Islet precursor cell (in vitro differentiated cells): ENCODE data around the gene ZNF239.
"Not testable (repeated sequence)": the region's sequence is repeated elsewhere in the genome, so short reads cannot be mapped to it uniquely, and the experiment has no call there.

Experiments
- DNase-seq: peaks from one replicate; pipeline ENCODE4 v3.0.0-alpha.2; 2018

ZNF239 gene

DNA sequence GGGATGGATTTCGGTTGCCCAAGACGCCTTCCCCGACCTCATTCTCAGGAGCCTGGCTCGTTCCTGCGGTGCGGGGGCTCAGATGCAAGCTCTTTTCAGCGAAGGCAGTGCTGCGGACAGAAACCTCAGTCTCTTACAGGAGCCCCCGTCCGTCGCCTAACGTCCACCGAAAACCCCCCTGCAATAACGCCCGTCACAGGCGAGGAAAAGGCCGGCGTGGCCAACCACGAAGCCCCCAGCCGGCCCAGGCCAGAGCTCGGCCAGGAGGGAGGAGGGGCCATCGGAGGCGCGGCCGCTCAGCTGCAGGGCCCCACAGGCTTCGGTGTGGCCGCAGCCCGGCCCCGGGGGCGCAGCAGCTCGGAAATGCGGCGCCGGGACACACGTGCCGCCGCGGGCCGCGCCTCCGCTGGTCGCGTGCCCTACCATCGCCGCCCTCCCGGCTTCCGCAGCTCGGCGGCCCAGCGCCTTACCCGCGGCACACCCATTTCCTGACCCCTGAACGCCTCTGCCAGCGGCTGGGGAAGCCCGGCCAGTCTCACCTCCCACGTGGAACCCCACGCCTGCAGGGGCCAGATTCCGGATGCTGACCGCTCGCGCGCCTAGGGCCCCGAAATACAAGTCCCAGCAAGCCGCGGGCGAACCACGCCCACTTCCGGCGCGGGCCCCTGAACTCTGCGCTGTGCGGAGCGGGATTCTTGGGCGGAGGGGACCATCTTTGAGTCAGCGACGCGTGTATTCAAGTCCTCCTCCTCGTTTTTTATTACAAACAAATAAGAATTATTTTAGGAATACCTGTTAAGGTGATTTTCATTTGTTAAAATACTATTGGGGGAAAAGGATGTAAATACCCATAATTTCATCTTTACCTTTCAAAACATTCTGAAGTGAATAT, at the start of gene ZNF239:
TSS of gene ZNF239 (minus strand) at position 616 of the 892 bp plus-strand sequence. CDS start 16,537 bp downstream, outside the sequence.
- DNase-seq: peak; percentile 88

DNA sequence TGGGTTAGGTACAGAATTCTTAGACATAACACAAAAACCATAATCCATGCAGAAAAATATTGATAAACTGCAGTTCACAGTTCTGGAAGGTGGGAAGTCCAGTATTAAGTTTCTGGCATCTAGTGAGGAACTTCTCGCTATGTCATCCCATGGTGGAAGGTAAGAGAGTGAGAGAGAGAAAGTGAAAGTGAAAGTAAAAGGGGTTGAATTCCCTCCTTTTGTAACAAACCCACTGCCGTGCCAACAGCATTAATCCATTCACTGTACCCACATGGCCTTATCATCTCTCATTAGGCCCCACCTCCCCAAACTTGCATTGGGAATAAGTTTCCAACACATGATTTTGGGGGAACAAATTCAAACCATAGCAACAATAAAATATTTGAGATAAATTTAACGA, 48.9 kb upstream of the ZNF239 start:
- no peak for DNase-seq

DNA sequence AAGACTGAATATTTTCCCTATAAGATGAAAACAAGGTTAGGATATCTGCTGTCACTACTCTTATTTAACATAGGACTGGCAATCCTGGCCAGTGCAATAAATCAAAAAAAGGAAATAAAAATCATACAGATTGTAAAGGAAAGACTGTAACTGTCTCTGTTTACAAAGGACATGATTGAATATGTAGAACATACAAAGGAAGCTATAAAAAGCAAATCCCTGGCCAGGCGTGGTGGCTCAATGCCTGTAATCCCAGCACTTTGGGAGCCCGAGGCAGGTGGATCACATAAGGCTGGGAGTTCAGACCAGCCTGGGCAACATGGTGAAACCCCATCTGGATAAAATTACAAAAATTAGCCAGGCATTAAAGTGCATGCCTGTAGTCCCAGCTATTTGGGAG, 47.6 kb upstream of the ZNF239 start:
- DNase-seq: no peak

DNA sequence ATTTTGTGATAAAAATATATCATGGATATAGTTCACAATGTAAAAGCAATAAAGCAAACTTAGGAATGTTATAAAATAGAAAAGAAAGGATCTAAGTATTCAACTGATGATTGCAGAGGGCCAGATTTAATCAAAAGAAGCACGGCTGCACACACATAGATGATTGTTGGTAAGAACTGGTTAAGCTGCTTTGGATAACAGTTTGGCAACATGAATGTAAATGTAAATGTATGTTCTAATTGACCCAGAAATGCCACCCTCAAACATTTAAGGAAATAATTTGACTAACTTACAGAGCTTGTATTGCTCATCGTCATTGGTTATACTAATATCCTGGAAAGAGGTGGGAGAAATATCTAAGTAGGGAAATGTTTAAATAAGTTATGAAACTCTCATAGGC, 45.0 kb upstream of the ZNF239 start:
- DNase-seq: no peak

DNA sequence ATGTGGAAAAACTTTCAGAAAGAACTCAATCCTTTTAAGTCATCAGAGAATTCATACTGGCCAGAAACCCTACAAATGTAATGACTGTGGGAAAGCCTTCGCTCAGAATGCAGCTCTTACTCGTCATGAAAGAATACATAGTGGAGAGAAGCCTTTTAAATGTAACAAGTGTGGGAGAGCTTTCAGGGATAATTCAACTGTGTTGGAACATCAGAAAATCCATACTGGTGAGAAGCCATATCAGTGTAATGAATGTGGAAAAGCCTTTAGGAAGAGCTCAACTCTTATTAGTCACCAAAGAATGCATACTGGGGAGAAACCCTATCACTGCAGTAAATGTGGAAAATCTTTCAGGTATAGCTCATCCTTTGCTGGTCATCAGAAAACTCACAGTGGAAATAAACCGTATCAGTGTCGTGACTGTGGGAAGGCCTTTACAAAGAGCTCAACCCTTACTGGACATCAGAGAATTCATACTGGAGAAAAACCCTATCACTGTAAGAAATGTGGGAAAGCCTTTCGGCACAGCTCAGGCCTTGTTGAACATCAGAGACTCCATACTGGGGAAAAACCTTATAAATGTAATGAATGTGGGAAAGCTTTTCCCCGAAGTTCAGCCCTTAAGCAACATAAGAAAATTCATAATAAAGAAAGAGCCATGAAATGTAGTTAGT, 42.4 kb upstream of the ZNF239 start:
- no peak for DNase-seq

DNA sequence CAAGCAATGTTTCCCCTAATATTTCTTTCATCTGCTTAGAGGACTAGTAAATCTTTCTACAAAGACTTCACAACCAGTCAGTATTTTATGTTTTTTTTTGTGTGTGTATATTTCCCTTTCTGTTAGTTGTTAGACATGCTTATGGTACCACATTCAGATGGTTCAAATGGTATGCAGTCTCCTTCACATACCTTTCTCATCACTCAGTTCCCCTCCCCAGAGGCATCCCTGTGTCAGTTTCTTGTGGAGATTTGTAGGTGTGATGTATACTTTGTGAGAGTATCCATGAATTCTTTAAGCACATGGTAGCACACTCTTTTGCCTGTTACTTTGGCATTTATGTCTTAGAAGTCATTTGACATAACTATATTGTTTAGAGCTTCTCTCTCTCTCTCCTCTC, 36.2 kb upstream of the ZNF239 start:
- DNase-seq: no peak

DNA sequence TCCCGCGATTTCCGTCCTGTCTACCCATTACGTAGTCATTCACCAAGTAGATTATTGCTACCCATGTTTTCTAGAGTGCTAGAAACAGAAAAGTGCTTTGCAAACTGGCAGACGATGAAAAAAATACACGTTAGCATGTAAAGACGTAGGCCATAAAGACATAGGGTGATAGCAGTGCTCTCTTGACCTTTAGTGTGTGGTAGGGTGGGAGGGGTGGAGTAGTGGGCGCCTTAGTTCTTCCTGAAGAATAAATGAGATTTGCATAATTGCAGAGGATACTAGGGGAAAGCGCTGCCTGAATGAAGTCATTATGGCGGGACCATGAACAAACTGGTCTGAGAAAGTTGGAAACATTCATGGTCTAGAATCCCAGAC, 32.8 kb upstream of the ZNF239 start:
- no peak for DNase-seq

DNA sequence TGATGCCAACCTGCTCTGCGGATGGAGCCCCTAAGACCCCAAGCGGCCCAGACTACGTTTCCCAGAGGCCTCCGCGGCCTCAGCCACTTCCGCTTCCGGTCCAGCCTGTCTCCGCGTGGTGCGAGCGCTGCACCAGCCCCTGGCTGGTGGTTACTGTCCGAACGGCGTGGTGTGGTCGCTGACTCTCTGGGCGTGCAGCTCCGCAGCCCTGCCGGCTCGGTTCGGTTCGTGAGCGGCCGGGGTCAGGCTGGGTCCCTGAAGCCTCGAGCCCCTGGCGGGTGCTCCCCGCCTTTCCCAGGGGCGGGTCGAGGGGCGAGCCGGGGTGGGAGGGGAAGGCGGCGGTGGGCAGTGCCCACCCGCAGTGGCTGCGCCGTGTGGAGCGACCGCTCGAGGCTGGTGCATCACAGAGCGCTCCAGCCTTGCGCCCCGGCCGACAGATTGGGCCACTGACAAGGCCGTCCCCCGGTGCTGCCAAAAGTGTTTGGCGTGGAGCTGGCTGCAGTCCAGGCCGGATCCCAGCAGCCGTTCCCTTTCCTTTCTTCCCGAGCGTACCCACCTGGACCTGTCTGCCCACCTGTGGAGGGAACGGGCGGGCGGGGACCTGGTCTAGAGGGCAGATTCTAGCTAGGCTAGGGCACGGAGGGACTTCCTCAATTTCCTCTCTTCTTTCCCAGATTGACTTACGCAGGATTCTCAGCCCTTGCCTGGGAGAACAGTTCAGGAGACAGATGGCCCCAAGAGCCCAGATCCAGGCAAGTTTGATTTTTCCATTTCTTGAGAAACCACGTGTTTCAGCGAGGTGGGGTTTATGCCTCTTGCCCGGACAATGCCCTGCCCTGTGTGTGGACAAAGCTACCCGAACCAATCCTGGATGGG, 32.1 kb upstream of the ZNF239 start, which contains the start of gene ZNF485:
TSS of gene ZNF485 (plus strand) at position 116 of the 876 bp plus-strand sequence. CDS start at position 729, 613 bp downstream.
- DNase-seq: peak; percentile 81

DNA sequence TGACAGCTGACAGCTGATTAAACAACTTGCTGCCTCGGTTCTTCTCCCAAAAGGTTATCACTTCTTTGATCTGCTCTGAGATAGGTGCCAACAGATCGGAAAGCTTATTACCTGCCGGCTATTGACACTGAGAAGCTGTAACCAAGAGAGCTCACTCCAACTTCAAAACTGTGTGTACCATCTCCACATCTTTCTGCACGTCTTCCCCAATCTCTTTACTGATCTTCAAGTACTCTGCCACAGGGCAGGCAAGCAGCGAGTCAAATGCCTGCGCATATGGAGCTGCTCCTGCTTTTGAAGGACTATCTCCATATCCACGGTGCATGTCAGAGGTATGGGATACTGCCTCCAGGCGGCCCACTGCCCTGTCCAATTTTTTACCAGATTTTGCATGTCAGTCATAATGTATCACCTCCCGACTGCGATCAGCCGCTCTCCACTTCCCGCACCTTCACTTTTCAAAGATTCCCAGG, 31.5 kb upstream of the ZNF239 start:
- no peak for DNase-seq

DNA sequence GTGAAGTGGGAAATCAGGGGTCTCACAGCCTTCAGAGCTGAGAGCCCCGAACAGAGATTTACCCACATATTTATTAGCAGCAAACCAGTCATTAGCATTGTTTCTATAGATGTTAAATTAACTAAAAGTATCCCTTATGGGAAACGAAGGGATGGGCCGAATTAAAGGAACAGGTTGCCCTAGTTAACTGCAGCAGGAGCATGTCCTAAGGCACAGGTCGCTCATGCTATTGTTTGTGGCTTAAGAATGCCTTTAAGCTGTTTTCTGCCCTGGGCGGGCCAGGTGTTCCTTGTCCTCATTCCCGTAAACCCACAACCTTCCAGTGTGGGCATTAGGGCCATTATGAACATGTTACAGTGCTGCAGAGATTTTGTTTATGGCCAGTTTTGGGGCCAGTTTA, 27.2 kb upstream of the ZNF239 start:
- DNase-seq: not testable (repeated sequence)

DNA sequence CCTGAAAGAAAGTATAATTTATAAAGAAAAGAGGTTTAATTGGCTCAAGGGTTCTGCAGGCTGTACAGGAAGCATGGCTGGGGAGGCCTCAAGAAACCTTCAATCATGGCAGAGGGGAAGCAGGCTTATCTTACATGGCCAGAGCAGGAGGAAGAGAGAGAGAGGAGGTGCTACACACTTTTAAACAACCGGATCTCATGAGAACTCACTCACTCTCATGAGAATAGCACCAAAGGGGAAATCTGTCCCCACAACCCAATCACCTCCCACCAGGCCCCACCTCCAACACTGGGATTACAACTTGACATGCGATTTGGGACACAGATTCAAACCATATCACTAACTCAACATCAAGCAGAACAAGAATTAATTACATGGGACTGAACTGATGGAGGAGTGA, 24.9 kb upstream of the ZNF239 start:
- DNase-seq: no peak

DNA sequence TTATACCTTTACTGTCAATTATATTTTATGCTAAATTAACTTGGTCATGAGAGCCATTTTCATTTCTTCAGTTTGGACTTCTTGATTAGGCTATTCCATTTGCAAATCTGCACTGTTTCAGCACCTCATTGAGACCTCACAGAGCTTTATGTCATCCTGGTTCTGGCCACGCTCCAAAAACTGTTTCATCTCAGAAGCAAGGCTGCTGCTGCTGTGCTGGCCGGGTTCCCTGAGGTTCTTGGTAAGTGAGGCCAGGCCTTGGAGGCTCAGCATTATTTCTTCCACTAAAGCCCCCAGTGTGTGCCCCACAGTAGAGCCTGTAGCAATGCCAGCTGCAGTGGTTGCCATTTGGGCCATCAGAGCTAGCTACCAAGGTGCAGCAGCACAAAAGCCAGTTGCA, 24.0 kb upstream of the ZNF239 start:
- DNase-seq: no peak

DNA sequence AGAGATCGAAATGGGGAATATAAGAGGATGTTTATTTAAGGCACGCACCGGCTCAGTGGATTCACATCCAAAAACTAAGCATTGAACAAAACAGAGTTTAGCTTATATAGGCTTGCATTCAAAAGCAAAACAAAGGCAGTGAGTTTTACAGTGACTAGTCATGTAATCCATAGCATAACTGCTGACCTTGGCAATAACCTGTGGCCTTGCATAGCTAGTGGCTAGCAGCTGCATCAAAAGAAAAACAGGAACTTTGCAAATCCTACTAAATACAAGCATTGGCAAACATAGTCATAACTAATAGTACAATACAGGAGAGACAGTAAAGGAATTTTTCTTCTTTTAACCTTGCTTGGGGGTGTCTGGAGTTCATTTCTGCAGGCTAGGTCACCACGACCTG, 22.1 kb upstream of the ZNF239 start:
- DNase-seq: no peak

DNA sequence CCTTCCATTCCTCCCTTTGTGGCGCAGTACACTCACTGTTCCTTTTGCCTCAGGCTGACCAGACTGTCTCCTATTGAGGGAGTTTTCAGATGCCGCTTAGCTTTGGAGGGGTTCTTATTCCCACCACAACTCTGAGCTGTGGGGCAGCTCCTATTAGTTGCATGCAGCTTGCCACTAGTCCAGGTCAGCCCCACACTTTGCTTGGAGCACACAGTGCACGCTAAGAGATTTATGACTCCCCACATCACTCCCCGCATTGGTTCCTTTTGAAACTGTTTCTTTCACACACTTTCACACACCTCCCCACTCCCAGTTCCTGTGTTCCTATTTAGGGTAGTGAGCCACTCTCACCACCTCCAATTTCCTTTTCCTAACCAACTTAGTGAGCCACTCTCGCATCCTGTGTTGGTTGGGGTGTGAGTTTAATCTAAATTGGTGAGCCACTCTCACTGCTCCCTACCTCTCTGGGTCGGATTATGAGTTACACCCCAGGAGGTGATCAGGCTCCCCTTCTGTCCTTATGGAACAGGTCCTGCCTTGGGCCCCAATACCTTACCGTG, 21.4 kb upstream of the ZNF239 start:
- no peak for DNase-seq

DNA sequence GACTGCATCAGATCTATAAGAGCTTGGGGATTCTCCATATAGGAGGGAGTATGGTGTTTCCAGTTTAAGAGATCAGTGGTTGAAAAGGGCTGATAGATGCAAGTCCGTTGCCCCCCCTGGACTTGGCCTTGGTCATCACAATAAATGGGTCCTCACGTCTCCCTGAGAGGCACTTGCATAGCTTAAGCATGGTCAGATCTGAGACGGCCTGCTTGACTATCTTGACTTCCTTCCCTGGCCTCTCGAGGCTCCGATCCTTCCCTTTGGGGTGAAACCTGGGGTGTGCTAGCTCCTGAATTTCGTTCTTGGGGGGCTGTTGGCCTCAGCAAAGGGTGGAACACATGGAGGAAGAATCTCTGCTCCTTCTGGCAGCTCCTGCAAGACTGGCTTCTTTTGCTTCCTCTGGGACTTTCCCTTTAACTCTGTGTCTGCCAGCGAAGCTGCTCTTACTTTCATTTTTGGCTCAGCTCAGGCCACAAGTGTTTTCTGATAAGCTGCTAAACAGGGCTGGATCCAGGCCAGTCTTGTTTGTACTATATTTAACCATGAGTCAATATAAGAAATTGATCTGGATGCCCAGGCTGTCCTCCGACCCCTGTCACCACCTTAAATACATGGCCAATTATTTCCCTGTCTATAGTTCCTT, 20.7 kb upstream of the ZNF239 start:
- no peak for DNase-seq

DNA sequence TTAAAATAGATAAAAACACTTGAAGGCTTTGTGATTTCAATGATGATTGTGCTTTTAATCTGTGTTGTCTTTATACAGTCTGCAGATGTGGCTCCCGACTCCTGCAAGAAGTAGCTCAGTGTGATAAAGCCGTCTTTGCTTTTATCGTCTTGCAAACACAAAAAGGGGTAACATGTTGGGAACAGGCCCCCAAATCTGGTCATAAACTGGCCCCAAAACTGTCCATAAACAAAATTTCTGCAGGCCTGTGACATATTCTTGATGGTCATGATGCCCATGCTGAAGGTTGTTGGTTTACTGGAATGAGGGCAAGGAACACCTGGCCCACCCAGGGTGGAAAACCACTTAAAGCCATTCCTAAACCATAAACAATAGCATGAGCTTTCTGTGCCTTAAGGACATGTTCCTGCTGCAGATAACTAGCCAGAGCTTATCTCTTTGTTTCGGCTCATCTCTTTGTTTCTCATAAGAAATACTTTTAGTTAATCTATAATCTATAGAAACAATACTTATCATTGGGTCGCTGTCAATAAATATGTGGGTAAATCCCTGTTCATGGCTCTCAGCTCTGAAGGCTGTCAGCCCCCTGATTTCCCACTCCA, 17.0 kb upstream of the ZNF239 start:
- no peak for DNase-seq

DNA sequence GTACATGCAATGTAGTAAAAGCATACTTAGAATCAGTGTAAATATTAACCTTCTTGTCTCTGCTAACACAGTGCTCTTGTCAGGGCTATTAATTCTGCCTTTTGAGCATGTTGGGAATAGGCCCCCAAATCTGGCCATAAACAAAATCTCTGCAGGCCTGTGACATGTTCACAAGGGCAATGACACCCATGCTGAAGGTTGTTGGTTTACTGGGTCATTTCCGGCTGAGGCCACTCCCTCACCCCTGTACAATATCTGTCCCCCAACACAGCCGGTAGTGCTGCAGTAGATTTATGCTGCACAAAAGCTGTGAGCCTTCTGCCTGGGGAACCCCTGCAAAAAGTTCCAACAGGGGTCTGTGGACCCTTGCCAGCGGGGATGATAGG, 12.3 kb upstream of the ZNF239 start:
- DNase-seq: not testable (repeated sequence)

DNA sequence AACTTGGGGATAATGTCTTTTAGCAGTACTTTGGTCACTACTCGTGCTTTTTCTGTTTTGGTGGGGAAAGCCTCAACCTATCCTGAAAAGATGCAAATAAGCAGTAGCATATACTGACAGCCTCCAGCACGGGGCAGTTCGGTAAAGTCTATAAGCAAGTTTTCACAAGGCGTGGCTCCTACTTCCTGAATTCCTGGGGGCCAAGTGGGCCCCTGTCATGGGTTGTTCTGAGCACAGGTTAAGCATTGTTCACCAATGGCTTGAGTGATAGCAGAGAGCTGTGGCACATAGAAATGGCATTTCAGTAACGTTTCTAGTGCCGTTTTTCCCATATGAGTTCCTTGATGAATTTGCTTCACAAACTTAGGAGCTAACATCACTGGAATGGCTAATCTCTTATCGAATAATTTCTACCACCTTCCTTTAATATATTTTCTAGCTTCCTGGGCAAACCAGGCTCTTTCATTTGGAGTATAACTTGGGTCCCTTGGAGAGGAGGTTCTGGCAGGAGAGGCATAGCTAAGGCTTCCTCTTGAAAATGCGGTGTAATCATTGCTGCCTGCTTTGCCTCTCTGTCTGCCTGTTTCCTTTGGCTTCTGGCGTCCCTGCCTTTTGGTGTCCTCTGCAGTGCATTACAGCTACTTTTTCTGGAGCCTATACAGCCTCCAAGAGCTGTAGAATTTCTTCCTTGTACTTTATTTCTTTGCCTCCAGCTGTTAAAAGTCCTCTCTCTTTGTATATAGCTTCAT, 11.7 kb upstream of the ZNF239 start:
- no peak for DNase-seq

DNA sequence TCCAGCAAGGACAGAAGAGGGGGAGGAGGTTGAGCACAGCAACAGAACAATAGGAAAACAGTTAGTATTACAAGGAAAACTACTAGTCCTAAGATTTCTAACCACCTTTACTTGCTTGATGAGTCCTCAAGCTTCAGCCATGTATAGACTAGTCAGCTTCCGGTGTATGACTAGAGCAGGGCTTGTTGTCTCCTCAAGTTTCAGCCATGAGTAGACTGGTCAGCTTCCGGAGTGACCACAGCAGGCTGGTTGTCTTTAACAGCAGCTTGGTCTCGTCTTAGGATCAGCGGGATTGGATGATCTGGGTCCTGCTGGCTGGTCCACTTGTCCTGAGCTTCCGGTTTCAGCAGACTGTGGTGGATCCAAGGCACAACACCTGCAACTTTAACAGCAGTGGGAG, 10.6 kb upstream of the ZNF239 start:
- DNase-seq: no peak

DNA sequence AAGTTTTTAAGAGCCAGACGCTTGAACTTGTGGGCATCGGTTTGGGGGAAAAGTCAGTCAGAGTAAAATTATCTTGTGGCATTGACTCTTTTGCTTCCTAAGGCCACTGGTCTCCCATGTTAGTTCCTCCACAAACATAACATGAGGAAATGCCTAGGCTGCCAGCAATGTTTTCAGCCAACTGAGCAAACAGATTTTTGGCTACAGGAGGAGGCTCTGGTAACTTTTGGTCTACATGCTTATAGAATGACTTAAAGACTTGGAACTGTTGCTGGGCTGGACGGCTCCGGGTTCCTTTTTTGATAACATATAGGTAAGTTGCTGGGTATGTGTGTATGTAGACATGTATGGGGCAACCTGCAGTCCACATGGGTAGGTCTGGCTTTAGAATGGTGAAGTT, 9.6 kb upstream of the ZNF239 start:
- DNase-seq: no peak

DNA sequence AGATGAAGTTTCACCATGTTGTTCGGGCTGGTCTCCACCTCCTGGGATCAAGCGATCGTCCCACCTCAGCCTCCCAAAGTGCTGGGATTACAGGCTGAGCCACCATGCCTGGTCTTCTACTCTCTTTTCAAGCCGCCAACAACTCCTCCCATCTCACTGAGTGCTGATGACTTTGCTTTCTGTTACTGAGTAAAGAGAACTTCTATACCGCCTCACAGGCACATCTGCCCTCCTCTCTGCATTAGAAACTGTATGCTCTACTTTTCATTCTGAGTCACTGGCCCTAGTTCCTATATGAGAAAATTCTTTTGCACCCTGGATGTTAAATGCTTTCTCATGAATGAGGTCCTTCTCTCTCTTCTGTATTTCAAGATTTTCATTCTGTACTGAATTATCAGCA, 2.2 kb upstream of the ZNF239 start:
- DNase-seq: no peak
